Measurements from ENCODE around the gene MCTP1.

Gene MCTP1

GRCh38 chr5:95070453-95070852, 214.4 kb downstream of the MCTP1 start:
- no peak overlapping the region for H3K27ac ChIP-seq (ENCODE audit: low read depth, low read length)
- no peaks in the 10 kb centered on the region for H3K79me1 ChIP-seq (ENCODE audit: low read length)
- DNase-seq = no peak
- no peaks in the 10 kb centered on the region for H3K36me3 ChIP-seq (ENCODE audit: control insufficient read depth, insufficient read depth, low read length)
- H3K79me2 ChIP-seq (ENCODE audit: control insufficient read depth, insufficient read depth, low read length) = no peaks in the 10 kb centered on the region
- H3K56ac ChIP-seq (ENCODE audit: low read length) = no peak overlapping the region
- no peak overlapping the region for H2BK120ac ChIP-seq (ENCODE audit: low read depth, low read length)
- H2BK15ac ChIP-seq (replicated peaks; ENCODE audit: low read depth) = no peak overlapping the region
- no peak overlapping the region for H3K4me3 ChIP-seq (ENCODE audit: low read length)
- no peak overlapping the region for H4K5ac ChIP-seq (ENCODE audit: low read length)
- H3K4me1 ChIP-seq (ENCODE audit: control insufficient read depth, low read depth, low read length) = no peaks in the 10 kb centered on the region
- no CpG with 5 or more reads among the region's 2 CpGs for WGBS (ENCODE audit: extremely low coverage, insufficient coverage, low lambda C conversion rate)
- no peak overlapping the region for H3K4me2 ChIP-seq (ENCODE audit: low read length)
- no peak overlapping the region for H2AK5ac ChIP-seq (ENCODE audit: low read length)
- H4K8ac ChIP-seq (ENCODE audit: low read depth, low read length) = no peak overlapping the region
- no peak overlapping the region for H3K23ac ChIP-seq (ENCODE audit: low read length)
- H3K18ac ChIP-seq (ENCODE audit: low read length) = no peak overlapping the region
- H3K4ac ChIP-seq (ENCODE audit: low read depth, low read length) = no peak overlapping the region
- no peak overlapping the region for H2BK5ac ChIP-seq (ENCODE audit: low read length)
- no peaks in the 10 kb centered on the region for H3K27me3 ChIP-seq (ENCODE audit: insufficient read depth, low read length, poor library complexity)
- H3K9ac ChIP-seq (ENCODE audit: low read length) = no peak overlapping the region

DNA sequence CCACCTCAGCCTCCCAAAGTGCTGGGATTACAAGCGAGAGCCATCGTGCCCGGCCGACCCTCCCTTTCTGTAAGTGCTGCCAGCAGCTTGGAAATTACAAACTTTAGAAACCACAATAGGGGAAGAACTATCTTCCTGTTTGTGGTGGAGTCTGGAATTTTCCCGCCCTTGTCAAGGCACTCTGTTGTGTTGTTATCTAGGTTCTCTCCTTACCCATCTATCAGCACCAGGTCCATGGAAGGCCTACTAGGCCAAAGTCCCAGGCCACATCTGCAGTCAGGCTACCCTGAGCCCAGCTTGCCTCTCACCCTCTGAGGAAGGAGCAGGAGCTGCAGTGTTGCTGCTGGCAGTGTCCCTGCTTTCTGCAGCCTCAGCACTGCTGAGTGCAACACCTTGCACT, 214.9 kb downstream of the MCTP1 start:
- H2BK5ac ChIP-seq (ENCODE audit: low read length) = no peak overlapping the region
- H3K4ac ChIP-seq (ENCODE audit: low read depth, low read length) = no peak overlapping the region
- no peak overlapping the region for H2BK120ac ChIP-seq (ENCODE audit: low read depth, low read length)
- H3K27me3 ChIP-seq (ENCODE audit: insufficient read depth, low read length, poor library complexity) = no peaks in the 10 kb centered on the region
- H2AK5ac ChIP-seq (ENCODE audit: low read length) = no peak overlapping the region
- no peak overlapping the region for H4K5ac ChIP-seq (ENCODE audit: low read length)
- H2BK15ac ChIP-seq (replicated peaks; ENCODE audit: low read depth) = no peak overlapping the region
- DNase-seq = no peak
- H3K36me3 ChIP-seq (ENCODE audit: control insufficient read depth, insufficient read depth, low read length) = no peaks in the 10 kb centered on the region
- no peaks in the 10 kb centered on the region for H3K4me1 ChIP-seq (ENCODE audit: control insufficient read depth, low read depth, low read length)
- no CpG with 5 or more reads among the region's 5 CpGs for WGBS (ENCODE audit: extremely low coverage, insufficient coverage, low lambda C conversion rate)
- no peaks in the 10 kb centered on the region for H3K79me2 ChIP-seq (ENCODE audit: control insufficient read depth, insufficient read depth, low read length)
- H3K18ac ChIP-seq (ENCODE audit: low read length) = no peak overlapping the region
- H3K79me1 ChIP-seq (ENCODE audit: low read length) = no peaks in the 10 kb centered on the region
- H3K4me2 ChIP-seq (ENCODE audit: low read length) = no peak overlapping the region
- no peak overlapping the region for H3K9ac ChIP-seq (ENCODE audit: low read length)
- no peak overlapping the region for H3K27ac ChIP-seq (ENCODE audit: low read depth, low read length)
- H3K56ac ChIP-seq (ENCODE audit: low read length) = no peak overlapping the region
- H3K23ac ChIP-seq (ENCODE audit: low read length) = no peak overlapping the region
- H3K4me3 ChIP-seq (ENCODE audit: low read length) = no peak overlapping the region
- no peak overlapping the region for H4K8ac ChIP-seq (ENCODE audit: low read depth, low read length)

GRCh38 chr5:95069021-95069420, 215.9 kb downstream of the MCTP1 start:
- Histone ChIP-seq H3K4me3 (ENCODE audit: low read length) (no peak overlapping the region), H3K79me2 (ENCODE audit: control insufficient read depth, insufficient read depth, low read length) (no peaks in the 10 kb centered on the region), H3K9ac (ENCODE audit: low read length) (no peak overlapping the region), H3K4ac (ENCODE audit: low read depth, low read length) (no peak overlapping the region), H3K36me3 (ENCODE audit: control insufficient read depth, insufficient read depth, low read length) (no peaks in the 10 kb centered on the region), H3K27ac (ENCODE audit: low read depth, low read length) (no peak overlapping the region), H4K8ac (ENCODE audit: low read depth, low read length) (no peak overlapping the region), H3K27me3 (ENCODE audit: insufficient read depth, low read length, poor library complexity) (no peaks in the 10 kb centered on the region), H3K56ac (ENCODE audit: low read length) (no peak overlapping the region), H2BK15ac (replicated peaks; ENCODE audit: low read depth) (no peak overlapping the region), H2BK5ac (ENCODE audit: low read length) (no peak overlapping the region), H4K5ac (ENCODE audit: low read length) (no peak overlapping the region), H2BK120ac (ENCODE audit: low read depth, low read length) (no peak overlapping the region), H3K4me2 (ENCODE audit: low read length) (no peak overlapping the region), H2AK5ac (ENCODE audit: low read length) (no peak overlapping the region), H3K79me1 (ENCODE audit: low read length) (no peaks in the 10 kb centered on the region), H3K18ac (ENCODE audit: low read length) (no peak overlapping the region), H3K4me1 (ENCODE audit: control insufficient read depth, low read depth, low read length) (no peaks in the 10 kb centered on the region), H3K23ac (ENCODE audit: low read length) (no peak overlapping the region)
- WGBS (ENCODE audit: extremely low coverage, insufficient coverage, low lambda C conversion rate) = no CpG with 5 or more reads among the region's 2 CpGs
- no peak for DNase-seq

- no peak overlapping the region for H3K56ac ChIP-seq (ENCODE audit: low read length)
- no peaks in the 10 kb centered on the region for H3K27me3 ChIP-seq (ENCODE audit: insufficient read depth, low read length, poor library complexity)
- no peak overlapping the region for H3K23ac ChIP-seq (ENCODE audit: low read length)
- no peak overlapping the region for H2BK5ac ChIP-seq (ENCODE audit: low read length)
- no peaks in the 10 kb centered on the region for H3K79me2 ChIP-seq (ENCODE audit: control insufficient read depth, insufficient read depth, low read length)
- no peak overlapping the region for H2BK120ac ChIP-seq (ENCODE audit: low read depth, low read length)
- no peak overlapping the region for H2BK15ac ChIP-seq (replicated peaks; ENCODE audit: low read depth)
- H4K8ac ChIP-seq (ENCODE audit: low read depth, low read length) = no peak overlapping the region
- H3K36me3 ChIP-seq (ENCODE audit: control insufficient read depth, insufficient read depth, low read length) = no peaks in the 10 kb centered on the region
- H3K4me1 ChIP-seq (ENCODE audit: control insufficient read depth, low read depth, low read length) = no peaks in the 10 kb centered on the region
- no peak overlapping the region for H3K4ac ChIP-seq (ENCODE audit: low read depth, low read length)
- H3K9ac ChIP-seq (ENCODE audit: low read length) = no peak overlapping the region
- H4K5ac ChIP-seq (ENCODE audit: low read length) = no peak overlapping the region
- H3K79me1 ChIP-seq (ENCODE audit: low read length) = no peaks in the 10 kb centered on the region
- WGBS (ENCODE audit: extremely low coverage, insufficient coverage, low lambda C conversion rate) = no CpG with 5 or more reads among the region's 7 CpGs
- no peak overlapping the region for H3K4me3 ChIP-seq (ENCODE audit: low read length)
- no peak overlapping the region for H3K18ac ChIP-seq (ENCODE audit: low read length)
- H3K4me2 ChIP-seq (ENCODE audit: low read length) = no peak overlapping the region
- no peak for DNase-seq
- no peak overlapping the region for H3K27ac ChIP-seq (ENCODE audit: low read depth, low read length)
- H2AK5ac ChIP-seq (ENCODE audit: low read length) = no peak overlapping the region
Measured at GRCh38 chr5:95068289-95068910, 216.5 kb downstream of the MCTP1 start.

GRCh38 chr5:95066048-95066447, 218.8 kb downstream of the MCTP1 start:
- Histone ChIP-seq H4K5ac (ENCODE audit: low read length) (no peak overlapping the region), H2BK15ac (replicated peaks; ENCODE audit: low read depth) (no peak overlapping the region), H4K8ac (ENCODE audit: low read depth, low read length) (no peak overlapping the region), H3K4me3 (ENCODE audit: low read length) (no peak overlapping the region), H2AK5ac (ENCODE audit: low read length) (no peak overlapping the region), H3K27ac (ENCODE audit: low read depth, low read length) (no peak overlapping the region), H3K23ac (ENCODE audit: low read length) (no peak overlapping the region), H3K4ac (ENCODE audit: low read depth, low read length) (no peak overlapping the region), H3K9ac (ENCODE audit: low read length) (no peak overlapping the region), H3K4me1 (ENCODE audit: control insufficient read depth, low read depth, low read length) (no peaks in the 10 kb centered on the region), H3K36me3 (ENCODE audit: control insufficient read depth, insufficient read depth, low read length) (no peaks in the 10 kb centered on the region), H2BK5ac (ENCODE audit: low read length) (no peak overlapping the region), H3K79me1 (ENCODE audit: low read length) (no peaks in the 10 kb centered on the region), H3K4me2 (ENCODE audit: low read length) (no peak overlapping the region), H3K79me2 (ENCODE audit: control insufficient read depth, insufficient read depth, low read length) (no peaks in the 10 kb centered on the region), H3K18ac (ENCODE audit: low read length) (no peak overlapping the region), H2BK120ac (ENCODE audit: low read depth, low read length) (no peak overlapping the region), H3K56ac (ENCODE audit: low read length) (no peak overlapping the region), H3K27me3 (ENCODE audit: insufficient read depth, low read length, poor library complexity) (no peaks in the 10 kb centered on the region)
- no peak for DNase-seq
- WGBS (ENCODE audit: extremely low coverage, insufficient coverage, low lambda C conversion rate) = no CpG with 5 or more reads among the region's 1 CpG

DNA sequence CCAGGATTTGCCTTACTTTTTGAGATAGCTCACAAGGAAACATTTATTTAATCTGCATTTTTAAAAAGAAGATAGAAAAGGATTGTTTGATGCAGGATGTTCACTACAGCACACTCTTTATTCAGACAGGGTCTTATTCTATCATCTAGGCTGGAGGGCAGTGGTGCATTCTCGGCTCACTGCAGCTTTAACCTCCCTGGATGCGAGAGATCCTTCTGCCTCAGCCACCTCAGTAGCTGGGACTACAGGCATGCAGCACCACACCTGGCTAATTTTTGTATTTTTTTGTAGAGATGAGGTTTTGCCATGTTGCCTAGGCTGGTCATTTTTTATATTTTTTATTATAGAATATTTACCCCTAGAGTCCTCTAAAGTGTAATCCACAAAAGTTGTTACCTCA, 221.4 kb downstream of the MCTP1 start:
- WGBS (ENCODE audit: extremely low coverage, insufficient coverage, low lambda C conversion rate) = no CpG with 5 or more reads among the region's 2 CpGs

More for the DNA sequence above, 221.4 kb downstream of the MCTP1 start:
- no peak overlapping the region for H3K18ac ChIP-seq (ENCODE audit: low read length)
- H3K79me2 ChIP-seq (ENCODE audit: control insufficient read depth, insufficient read depth, low read length) = no peaks in the 10 kb centered on the region
- no peak overlapping the region for H2AK5ac ChIP-seq (ENCODE audit: low read length)
- H2BK5ac ChIP-seq (ENCODE audit: low read length) = no peak overlapping the region
- no peaks in the 10 kb centered on the region for H3K4me1 ChIP-seq (ENCODE audit: control insufficient read depth, low read depth, low read length)
- no peaks in the 10 kb centered on the region for H3K79me1 ChIP-seq (ENCODE audit: low read length)
- no peak overlapping the region for H3K56ac ChIP-seq (ENCODE audit: low read length)
- H3K9ac ChIP-seq (ENCODE audit: low read length) = no peak overlapping the region
- H3K4ac ChIP-seq (ENCODE audit: low read depth, low read length) = no peak overlapping the region
- no peak overlapping the region for H3K27ac ChIP-seq (ENCODE audit: low read depth, low read length)
- no peak overlapping the region for H4K8ac ChIP-seq (ENCODE audit: low read depth, low read length)
- no peak overlapping the region for H3K23ac ChIP-seq (ENCODE audit: low read length)
- H4K5ac ChIP-seq (ENCODE audit: low read length) = no peak overlapping the region
- DNase-seq = no peak
- no peak overlapping the region for H2BK15ac ChIP-seq (replicated peaks; ENCODE audit: low read depth)
- no peak overlapping the region for H3K4me3 ChIP-seq (ENCODE audit: low read length)
- H3K36me3 ChIP-seq (ENCODE audit: control insufficient read depth, insufficient read depth, low read length) = no peaks in the 10 kb centered on the region
- H3K4me2 ChIP-seq (ENCODE audit: low read length) = no peak overlapping the region
- no peak overlapping the region for H2BK120ac ChIP-seq (ENCODE audit: low read depth, low read length)
- no peaks in the 10 kb centered on the region for H3K27me3 ChIP-seq (ENCODE audit: insufficient read depth, low read length, poor library complexity)

Measured in mesendoderm (in vitro differentiated cells).